Measurements from ENCODE around the gene SIRT7. TPM values are rescaled to one million over a fixed set of nuclear protein-coding genes. Genes with fewer than 3 reads are reported as not detected.

SIRT7 gene
- total RNA-seq, 1 experiment from 2014 or later, result 51.6 TPM

- Histone ChIP-seq H3F3A (ENCODE audit: low read length, unreplicated experiment) (no peaks in the 10 kb centered on the region), H3K4me3 (ENCODE audit: low read length) (no peak overlapping the region), H2AFZ (ENCODE audit: low read length) (no peak overlapping the region), H3K27ac (ENCODE audit: low read length) (no peak overlapping the region), H3K9me3 (ENCODE audit: low read length) (no peaks in the 10 kb centered on the region), H3K9me2 (replicated peaks; ENCODE audit: low read length) (no peaks in the 10 kb centered on the region), H3K79me2 (ENCODE audit: low read length) (no peaks in the 10 kb centered on the region), H3K4me2 (ENCODE audit: low read length) (no peak overlapping the region), H3K9ac (ENCODE audit: low read length) (no peak overlapping the region), H3K4me1 (ENCODE audit: insufficient read depth, low read length) (no peaks in the 10 kb centered on the region), H3K27me3 (ENCODE audit: low read length) (peaks cover 22% of the 10 kb centered on the region), H3K36me3 (ENCODE audit: low read depth, low read length) (no peaks in the 10 kb centered on the region), H4K20me1 (ENCODE audit: low read length) (no peaks in the 10 kb centered on the region)
- DNase-seq (no peak), ATAC-seq (no peak)
- no peak for TF ChIP-seq EZH2 (IDR thresholded peaks at IDR 0.05; ENCODE audit: low read length, unreplicated experiment)
- no peak for TF ChIP-seq CTCF (conservative IDR thresholded peaks at IDR 0.05; ENCODE audit: low read depth, low read length)
- TF ChIP-seq EZH2phosphoT487 (IDR thresholded peaks at IDR 0.05; ENCODE audit: borderline replicate concordance, low read length), result no peak
- ChIA-PET CTCF (no interaction called here), POLR2A (ENCODE audit: unreplicated experiment) (no interaction called here)
- BruUV-seq (replicated peaks), result no TSS peak
- intact Hi-C loops (cut with micrococcal nuclease), result no loop called here
Measured at GRCh38 chr17:81957691-81958432, 39.9 kb upstream of the SIRT7 start.

- Histone ChIP-seq H3K27me3 (ENCODE audit: low read length) (peaks cover 22% of the 10 kb centered on the region), H3K9ac (ENCODE audit: low read length) (no peak overlapping the region)
- POLR2A ChIA-PET (ENCODE audit: unreplicated experiment), result no interaction called here
Measured at GRCh38 chr17:81956607-81957589, 38.9 kb upstream of the SIRT7 start.

More at GRCh38 chr17:81956607-81957589, 38.9 kb upstream of the SIRT7 start:
- Histone ChIP-seq H3K36me3 (ENCODE audit: low read depth, low read length) (no peaks in the 10 kb centered on the region), H3K9me3 (ENCODE audit: low read length) (no peaks in the 10 kb centered on the region), H3K9me2 (replicated peaks; ENCODE audit: low read length) (no peaks in the 10 kb centered on the region), H3K27ac (ENCODE audit: low read length) (no peak overlapping the region), H3F3A (ENCODE audit: low read length, unreplicated experiment) (no peaks in the 10 kb centered on the region), H3K4me1 (ENCODE audit: insufficient read depth, low read length) (no peaks in the 10 kb centered on the region), H3K79me2 (ENCODE audit: low read length) (no peaks in the 10 kb centered on the region), H2AFZ (ENCODE audit: low read length) (no peak overlapping the region), H4K20me1 (ENCODE audit: low read length) (no peaks in the 10 kb centered on the region), H3K4me2 (ENCODE audit: low read length) (no peak overlapping the region), H3K4me3 (ENCODE audit: low read length) (no peak overlapping the region)
- ATAC-seq (no peak), DNase-seq (no peak)
- intact Hi-C loops (cut with micrococcal nuclease), result no loop called here
- TF ChIP-seq EZH2 (IDR thresholded peaks at IDR 0.05; ENCODE audit: low read length, unreplicated experiment) (no peak), CTCF (conservative IDR thresholded peaks at IDR 0.05; ENCODE audit: low read depth, low read length) (no peak), EZH2phosphoT487 (IDR thresholded peaks at IDR 0.05; ENCODE audit: borderline replicate concordance, low read length) (no peak)
- no TSS peak for BruUV-seq (replicated peaks)
- CTCF ChIA-PET, result no interaction called here

All from PC-3 (cell line).